Measurements from ENCODE around the gene SCLY.
"Not testable (repeated sequence)": the region's sequence is repeated elsewhere in the genome, so short reads cannot be mapped to it uniquely, and the experiment has no call there.

SCLY gene

DNA sequence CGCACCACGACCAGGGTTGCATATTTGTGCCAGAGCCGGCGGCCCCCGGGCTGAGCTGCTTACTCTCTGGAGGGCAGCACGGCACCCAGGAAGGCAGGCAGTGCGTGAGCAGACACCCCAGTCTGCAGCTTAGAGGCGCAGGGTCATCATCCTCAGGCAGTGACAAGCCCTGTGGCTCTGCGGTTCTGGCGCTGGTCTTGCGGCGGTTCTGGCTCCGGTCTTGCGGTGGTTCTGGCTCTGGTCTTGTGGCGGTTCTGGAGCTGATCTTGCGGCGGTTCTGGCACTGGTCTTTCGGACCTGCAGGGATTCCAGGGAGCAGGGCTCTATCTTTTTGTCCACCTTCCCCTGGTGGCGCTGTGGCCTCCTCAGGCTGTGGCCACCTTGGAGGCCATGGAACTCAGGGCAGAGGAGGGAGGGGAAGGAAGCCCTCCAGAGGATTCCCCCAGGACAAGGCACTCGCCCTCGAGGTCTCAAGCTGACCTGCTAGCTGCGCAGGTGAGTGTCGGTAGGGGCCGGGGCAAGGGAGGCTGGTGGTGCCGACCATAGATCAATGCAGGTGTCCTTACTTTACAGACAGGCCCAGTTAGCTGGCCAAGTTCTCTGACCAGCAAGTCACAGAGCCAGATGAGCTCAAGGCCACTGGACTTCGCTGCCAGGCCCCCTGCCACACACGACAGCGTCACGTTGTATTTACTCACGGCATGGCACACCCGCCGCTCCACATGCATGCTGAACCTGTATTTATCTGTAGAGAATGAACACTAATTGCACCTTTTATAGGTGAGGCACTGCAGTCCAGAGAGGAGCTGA is 54.3 kb downstream of the SCLY start:
- no peak for DNase-seq

DNA sequence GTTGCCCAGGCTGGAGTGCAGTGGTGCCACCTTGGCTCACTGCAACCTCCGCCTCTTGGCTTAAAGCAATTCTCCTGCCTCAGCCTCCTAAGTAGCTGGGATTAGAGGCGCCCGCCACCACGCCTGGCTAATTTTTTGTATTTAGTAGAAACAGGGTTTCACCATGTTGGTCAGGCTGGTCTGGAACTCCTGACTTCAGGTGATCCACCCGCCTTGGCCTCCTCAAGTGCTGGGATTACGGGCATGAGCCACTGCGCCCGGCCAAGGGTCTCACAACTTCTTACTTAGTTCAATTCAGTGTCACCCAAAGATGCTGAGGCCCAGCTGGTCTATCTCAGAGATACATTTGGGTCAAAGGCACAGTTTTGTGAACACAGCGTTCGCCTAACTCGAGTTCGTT is 54.9 kb downstream of the SCLY start:
- DNase-seq, result not testable (repeated sequence)

DNA sequence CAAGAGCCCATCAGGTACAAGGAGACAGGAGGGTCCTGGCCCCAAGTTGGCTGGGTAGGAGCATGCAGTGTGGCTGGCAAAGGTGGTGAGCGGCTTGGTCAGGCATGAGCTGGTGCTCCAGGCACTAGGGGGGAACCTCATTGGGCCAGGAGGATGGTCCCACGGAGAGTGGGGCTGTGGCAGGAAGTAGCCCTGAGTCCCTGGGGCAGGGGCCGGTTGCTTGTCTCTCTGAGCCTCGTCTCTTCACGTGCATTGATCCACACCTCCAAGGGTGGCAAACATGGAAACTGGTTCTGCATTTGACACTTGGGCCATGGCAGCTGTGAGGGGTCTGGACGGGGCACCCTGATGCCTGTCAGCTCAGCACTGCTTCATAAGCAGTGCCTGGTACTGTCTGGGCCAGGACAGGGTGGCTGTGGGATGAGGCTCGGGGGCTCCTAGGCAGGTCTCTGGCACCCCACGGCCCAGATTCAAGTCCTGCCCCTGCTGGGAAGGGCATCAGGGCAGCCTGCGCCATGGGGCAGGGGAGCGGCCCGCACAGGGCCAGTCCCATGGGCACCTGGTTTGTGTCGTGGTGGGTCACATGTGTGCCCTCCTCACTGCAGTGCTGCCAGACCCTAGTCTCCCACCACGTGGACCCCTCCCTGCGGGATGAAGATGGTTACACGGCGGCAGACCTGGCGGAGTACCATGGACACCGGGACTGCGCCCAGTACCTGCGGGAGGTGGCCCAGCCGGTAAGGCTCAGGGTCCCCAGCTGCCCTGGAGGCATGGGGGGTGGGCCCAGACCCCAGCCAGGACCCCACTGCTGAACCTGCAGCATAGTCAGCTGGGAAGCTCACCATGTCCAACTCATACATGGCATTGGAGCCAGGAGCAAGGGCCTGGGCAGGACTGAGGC is 55.7 kb downstream of the SCLY start:
- no peak for DNase-seq

DNA sequence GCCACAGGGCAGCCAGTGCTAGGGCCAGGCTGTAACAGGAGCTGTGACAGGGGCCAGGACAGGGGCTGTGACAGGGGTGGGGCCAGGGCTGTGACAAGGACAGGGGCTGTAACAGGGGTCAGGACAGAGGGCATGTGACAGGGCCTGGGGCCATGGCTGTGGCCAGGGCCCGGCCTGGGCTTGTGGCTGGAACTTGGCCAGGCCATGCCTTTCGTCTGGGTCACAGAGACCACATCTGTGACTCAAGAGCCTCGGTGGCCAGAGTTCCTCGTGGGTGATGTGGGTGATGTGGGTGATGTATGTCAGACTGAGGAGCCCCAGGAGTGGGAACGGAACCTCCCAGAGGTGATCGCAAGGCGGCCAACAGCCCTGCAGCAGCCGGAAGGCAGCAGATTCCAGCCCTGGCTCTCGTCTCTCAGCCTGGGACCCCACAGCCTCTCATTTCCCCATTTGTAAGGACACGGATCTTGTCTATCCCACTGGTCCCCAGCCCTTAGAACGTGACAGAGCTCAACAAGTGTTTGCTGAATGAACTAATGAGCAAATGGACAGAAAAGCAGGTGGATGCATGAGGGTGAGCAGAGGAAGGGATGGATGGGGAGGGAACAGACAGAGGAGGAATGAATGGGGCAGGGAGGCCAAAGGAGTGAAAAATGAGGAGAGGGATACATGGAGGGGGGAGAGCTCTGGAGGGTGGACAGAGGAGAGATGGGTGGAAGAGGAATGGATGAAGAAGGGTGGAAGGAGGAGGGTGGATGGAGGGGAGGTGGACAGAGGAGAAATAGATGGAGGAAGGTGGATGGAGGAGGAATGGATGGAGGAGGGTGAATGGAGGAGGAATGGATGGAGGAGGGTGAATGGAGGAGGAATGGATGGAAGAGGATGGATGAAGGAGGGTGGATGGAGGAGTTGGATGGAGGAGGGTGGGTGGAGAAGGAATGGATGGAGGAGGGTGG is 56.7 kb downstream of the SCLY start:
- no peak for DNase-seq

DNA sequence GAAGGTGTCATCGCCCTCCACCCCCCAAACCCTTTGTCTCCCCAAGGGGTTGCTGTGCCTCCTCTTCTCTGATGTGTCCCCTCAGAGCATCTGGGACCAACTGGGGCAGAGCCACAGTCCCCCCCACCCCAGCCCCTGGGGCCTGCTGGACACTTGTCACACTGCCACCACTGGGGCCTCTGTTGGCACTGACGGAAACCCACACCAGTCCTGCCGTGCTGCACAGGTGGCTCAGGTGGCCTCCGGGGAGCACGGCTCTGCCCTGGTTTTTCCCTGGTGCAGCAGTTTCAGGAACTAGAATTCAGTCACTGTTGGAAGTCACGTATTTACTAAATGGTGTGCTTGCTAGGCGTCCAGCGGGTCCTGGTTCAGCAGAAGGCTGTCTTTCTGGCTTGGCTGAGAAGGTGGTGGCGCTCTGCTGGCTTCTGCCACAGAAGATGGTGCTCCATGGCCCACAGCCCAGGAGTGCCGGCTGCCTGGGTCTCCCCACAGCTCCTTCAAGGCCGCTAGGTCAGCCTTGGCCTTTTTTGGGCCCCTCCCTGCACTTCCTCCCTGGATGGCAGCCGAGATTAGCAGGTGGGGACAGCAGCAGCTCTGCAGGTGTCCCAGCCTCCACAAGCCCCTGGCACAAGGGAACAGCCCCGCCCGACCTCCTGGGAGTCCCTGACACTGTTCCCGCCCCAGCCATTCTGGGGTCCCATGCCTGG is 59.1 kb downstream of the SCLY start:
- DNase-seq, result no peak

DNA sequence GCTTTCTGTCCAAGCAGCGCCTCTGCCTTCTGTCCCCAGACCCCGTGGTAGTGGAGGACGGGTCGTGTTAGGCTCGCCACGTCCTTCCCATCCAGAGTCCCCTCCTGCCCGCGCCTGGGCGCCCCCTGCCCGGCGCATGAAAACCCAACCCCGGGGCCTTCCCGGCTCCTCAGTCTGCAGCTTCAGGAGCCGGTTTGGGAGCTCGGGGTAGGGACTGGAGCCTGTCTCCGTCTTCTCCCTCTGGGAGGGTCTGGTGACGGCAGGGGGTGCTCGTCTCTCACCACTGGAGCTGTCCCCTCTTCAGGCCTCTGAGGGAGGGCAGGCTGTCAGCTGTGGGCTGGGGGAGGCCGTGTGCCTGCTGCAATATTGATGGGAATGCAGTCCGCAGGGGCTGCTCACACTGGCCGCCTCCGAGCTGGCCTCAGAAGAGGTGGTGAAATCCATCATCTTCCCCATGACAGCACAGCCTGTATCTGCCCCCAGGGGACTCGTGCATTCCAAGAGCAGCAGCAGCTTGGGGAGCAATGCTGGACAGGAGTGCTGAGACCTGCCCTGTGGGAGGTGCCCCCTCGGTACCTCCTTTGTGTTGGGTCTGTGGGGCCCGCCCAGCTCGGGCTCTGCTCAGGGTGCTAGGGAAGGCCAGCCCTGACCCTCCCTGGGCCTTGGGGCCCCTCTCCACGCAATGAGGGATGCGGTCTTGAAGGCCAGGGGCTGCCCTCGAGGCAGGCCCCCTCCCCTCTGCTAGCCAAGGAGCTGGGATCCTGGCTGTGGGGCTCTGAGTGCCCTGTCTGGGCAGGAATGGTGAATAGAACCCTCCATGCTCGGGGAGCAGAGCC is 59.9 kb downstream of the SCLY start:
- no peak for DNase-seq

DNA sequence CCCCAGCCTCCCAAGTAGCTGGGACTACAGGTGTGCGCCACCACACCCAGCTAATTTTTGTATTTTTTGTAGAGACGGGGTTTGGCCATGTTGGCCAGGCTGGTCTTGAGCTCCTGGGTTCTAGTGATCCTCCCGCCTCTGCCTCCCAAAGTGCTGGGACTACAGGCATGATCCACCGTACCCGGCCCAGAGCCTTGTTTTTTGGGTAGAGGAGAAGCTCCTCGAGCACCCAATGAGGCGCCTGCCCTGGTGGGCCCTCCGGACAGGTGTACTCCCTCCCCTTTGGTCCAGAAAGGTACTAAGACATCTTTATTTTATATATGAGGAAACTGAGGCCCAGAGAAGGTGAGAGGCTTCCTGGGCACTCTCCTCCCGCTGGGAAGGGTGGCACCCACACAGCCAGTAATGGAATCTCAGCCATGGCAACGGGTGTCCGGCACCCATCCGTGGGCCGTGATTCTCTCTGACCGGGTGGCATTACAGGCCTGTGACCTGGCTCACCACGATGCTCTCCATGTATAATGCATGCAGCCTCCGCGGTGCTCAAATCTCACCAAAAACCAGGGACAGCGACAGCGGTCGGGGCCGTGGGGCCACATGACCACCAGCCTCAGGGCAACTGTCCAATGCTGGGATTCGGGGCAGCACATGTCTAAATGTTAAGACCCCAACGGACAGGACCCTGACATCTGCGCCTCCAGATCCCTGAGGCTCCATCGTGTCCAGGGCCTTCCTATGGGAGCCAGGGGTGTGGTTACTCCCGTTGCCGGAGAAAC is 60.9 kb downstream of the SCLY start:
- DNase-seq, result no peak

DNA sequence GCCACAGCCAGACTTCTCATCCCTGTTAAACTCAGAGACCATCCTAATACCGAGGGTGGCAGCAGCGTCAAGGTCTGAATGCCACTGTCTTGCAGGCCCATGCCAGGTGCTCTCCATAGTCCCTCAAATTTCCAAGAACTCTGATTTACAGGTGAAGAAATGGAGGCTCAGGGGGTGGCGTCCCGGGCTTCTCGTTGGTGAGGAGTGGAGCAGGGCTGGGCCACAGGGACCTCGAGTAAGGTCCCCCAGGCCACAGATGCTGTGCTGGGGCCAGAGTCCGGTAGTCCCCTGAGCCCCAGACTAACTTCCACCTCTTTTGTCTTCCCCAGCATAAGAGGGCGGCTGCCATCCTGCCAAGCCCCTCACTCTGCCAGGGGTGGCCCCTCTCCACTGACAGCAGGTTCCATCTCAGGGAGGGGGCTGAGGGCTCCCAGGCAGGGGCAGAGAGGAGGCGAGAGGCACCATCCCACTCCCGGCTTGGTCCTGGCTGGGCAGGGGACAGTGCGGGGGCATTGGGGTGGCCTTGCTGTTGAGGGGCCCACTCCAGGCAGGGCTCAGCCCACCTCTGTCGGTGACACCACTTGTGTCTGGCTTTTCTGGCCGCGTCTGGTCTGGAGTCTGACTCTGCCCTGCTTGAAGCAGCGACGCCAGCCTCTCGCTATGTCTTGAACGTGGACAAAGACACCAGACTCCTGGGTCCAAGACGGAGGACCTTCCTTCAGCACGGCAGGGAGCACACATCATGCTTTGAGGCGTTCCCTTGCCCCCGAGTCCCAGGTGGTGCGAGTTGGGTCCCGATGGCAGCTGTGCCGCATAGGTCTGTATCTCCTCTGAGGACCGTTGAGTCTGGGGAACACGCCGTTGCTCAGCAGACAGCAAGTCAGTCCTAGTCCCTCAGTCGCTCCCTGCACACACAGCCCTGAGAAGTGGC is 61.8 kb downstream of the SCLY start:
- DNase-seq, result no peak

DNA sequence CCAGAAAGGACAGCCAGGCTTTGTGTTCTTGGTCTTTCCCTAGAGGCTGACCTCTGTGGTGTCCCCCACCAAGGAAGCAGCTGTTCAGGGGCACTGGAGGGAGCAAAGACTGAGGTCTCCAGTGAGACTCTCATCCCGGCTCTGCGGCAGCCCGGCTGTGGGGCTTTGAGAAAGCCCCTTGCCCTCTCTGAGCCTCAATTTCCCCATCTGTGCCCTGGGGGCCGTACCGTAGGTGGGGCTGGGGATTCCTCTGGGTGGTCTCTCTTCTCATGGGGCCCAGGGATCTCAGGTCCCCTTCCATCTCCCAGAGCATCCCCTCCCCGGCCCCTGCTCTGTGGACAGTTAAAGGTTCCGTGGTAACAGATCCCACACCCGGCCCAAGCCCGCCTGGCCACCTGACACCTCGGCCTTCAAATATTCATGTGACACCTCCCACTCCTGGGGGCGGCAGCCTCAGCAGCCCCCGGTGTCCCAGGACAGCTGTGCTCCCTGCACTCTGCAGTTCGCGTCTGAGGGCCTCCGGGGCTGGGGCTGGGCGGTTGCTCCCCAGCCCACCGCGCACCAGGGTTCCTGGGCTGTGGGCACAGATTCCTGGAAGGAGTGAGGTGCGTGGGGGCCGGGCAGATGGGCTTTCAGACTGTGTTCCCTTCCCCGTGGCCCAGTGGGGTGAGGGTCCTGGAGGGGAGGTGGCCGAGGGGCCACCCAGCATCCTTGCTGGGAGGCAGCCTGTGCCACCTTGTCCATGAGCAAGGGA is 62.6 kb downstream of the SCLY start:
- DNase-seq, result no peak

DNA sequence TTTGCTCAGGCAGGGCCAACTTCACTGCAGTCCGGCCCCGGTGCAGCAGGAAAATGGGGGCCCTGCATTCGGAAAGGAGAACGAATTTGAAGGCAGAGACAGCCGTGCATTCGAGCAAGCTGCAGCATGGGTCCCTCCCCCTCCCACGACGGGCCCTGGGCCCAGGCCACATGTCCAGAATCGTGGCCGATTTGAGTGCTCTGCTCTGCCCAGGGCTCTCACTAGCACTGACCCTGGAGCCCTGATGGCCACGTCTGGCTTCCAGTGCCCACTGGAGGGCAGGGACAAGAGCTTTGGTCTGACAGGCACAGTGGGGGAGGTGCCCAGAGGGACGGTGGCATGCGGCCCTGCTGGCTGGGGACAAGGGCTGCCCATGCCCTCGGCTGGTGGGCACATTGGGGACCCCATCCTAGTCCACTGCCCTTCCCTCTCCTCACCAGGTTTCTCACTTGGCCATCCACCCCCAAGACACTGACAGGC is 63.2 kb downstream of the SCLY start:
- no peak for DNase-seq

DNA sequence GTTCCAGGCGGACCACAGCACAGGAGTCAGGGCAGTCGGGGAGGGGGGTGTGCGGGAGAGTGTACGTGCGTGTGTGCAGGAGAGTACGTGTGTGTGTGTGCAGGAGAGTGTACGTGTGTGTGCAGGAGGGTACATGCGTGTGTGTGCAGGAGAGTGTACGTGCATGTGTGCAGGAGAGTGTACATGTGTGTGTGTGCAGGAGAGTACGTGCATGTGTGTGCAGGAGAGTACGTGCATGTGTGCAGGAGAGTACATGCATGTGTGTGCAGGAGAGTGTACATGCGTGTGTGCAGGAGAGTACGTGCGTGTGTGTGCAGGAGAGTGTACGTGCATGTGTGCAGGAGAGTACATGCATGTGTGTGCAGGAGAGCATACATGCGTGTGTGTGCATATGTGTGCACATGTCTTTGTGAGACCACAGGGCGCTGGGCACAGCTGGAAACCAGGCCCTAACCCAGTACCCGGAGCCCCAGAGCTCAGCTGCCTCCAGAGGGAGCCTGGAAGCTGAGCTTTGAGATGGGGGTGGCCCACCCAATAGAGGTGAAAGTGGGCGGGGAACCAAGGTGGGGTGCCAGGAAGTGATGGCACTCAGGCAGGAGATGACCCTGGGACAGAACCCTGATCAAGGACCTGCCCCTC is 63.8 kb downstream of the SCLY start:
- DNase-seq, result no peak

DNA sequence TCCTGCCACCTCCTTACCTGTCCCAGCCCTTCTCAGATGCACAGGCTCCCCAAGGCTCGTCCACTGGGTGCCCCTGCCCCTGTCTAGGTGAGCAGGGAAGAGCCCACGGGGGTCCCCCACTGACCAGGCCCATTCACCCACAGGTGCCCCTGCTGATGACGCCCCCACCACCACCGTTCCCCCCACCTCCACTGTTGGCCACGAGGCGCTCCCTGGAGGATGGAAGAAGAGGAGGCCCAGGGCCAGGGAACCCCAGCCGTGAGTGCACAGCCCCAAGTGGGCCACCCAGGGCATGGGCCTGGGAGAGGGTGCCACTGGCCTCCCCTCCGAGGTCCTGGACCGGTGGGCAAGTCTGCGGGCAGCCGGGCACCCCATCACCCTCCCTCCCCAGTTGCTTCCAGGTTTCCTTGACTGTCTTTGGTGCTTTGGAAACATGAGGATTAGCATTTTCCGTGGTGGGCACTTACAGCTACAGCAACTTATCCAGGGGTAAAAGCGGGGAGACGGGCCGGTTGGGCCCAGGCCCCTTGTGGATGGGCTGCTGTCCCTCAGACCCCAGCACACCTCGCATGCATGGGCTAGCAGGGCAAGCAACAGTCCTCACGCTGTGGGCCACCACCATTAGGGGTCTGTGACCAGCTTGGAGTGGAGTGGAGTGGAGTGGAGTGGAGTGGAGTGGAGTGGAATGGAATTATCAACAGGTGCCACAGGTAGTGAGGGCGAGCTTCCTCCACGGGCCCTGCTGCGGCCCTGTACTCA is 64.5 kb downstream of the SCLY start:
- no peak for DNase-seq

DNA sequence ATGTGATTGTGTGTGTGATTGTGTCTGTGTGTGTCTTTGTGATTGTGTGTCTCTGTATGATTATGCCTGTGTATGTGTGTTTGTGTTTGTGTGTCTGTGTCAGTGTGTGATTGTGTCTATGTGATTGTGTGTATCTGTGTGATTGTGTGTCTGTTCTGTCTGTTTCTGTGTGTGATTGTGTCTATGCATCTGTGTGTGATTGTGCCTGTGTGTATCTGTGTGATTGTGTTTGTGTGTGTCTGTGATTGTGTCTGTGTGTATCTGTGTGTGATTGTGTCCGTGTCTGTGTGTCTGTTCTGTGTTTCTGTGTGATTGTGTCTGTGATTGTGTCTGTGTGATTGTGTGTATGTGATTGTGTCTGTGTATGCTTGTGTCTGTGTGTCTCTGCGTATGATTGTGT is 65.5 kb downstream of the SCLY start:
- no peak for DNase-seq

DNA sequence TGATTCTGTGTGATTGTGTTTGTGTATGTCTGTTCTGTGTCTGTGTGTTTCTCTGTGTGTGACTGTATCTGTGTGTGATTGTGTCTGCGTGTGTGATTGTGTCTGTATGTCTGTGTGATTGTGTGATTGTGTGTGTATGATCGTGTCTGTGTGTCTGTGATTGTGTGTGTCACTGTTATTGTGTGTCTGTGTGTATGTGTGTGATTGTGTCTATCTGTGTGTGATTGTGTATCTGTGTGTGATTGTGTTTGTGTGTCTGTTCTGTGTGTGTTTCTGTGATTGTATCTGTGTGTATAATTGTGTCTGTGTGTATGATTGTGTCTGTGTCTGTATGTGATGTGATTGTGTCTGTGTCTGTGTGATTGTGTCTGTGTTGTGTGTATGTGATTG is 66.0 kb downstream of the SCLY start:
- no peak for DNase-seq

DNA sequence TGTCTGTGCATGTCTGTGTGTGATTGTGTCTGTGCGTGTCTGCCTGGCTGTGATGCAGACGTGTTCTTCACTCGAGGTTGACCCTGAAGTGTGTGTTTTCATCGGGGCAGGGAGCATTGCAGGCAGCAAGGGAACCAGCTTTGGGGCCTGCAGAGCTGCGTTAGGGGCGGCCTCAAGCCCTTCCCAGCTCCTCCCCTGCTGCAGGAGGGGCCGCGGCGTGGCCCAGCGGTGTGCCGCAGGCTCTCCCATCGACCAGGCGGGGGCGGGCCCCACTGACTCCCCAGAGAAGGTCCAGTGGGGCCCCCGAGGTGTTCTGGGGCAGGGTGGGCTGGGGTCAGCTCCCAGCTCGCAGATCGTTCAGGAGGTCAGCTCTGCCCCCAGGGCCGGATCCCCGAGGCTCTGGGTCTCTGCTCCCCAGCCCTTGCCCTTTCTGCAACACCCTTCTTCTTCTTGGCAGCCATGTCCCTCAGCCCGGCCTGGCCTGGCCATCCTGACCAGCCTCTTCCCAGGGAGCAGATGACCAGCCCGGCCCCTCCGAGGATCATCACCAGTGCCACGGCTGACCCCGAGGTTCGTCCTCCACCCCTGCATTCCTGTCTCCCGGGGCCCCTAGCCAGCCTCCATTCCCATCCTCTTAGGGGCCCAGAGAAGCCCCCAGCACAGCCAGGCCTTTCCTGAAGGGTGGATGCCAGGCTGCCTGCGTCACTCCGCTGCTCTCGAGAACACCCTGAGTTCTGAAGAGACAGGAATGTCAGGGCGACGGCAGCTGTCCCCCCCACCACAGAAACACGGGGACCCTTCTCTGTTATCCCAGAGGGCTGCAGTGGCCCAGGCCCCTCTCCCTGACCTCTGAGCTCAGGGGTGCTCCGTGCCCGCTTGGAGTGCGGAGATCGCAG is 66.6 kb downstream of the SCLY start:
- DNase-seq, result no peak

DNA sequence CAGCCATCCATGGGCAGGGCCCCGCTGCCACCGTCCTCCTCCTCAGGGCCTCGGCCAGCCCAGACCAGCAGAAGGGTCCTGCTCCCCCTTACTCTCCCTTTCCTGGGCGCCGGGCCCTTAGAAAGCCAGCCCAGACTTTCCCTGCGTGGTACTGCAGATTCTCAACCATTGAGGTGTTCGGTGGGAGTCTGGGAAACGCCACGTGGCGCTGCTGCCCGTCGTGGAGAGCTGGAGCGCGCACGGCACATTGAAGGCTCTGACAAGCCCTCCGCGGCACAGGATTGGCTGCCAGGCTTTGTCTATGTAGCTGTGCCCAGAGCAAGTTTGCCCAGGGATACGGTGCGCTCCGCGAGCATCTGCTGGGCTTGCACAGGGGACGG is 67.2 kb downstream of the SCLY start:
- no peak for DNase-seq

Data from NCI-H1092 (cell line).